AG04449 (cell line): ENCODE results near the gene RAPGEFL1.
"Not testable (repeated sequence)": the region's sequence is repeated elsewhere in the genome, so short reads cannot be mapped to it uniquely, and the experiment has no call there.

ENCODE experiments used
- CTCF ChIA-PET: fragments of 350-600 bp; formaldehyde crosslinking; extraction: SDS; loops from one replicate; lab custom pipeline; 2021; ENCODE audit warnings: antibody characterized with exemption; lab: Yijun Ruan, JAX
- POLR2A ChIA-PET: fragments of 400-600, 350-600 bp; formaldehyde crosslinking; extraction: SDS; loops from one replicate; lab custom pipeline; 2020; ENCODE audit warnings: antibody characterized with exemption, inconsistent platforms; lab: Yijun Ruan, JAX
- DNase-seq: peaks from one replicate; pipeline ENCODE4 v3.0.0-alpha.2; 2010; ENCODE audit warnings: low read depth, low spot score
- H3K4me3 ChIP-seq: 2 replicates; pipeline ENCODE4 v1.5.1; 2011; ENCODE audit warnings: low read depth, mild to moderate bottlenecking, control low read depth, low read length
- CTCF ChIP-seq: IDR thresholded peaks from one replicate; pipeline ENCODE4 v1.5.1; 2011; ENCODE audit warnings: mild to moderate bottlenecking, moderate library complexity, low read length, control low read depth, inconsistent platforms; ENCODE audit not compliant: insufficient read depth; ENCODE audit errors: missing control alignments

The RAPGEFL1 gene

GRCh38 chr17:40198576-40198975 is 21.3 kb downstream of the RAPGEFL1 start:
- no peak for DNase-seq
- ChIA-PET POLR2A (interaction anchor here (0.7 kb wide), 1 partner anchor 18 kb away, joined by 3 read pairs; no protein-coding TSS in a partner anchor), CTCF (interaction anchor here (1.0 to 9.1 kb wide), 9 partner anchors 8 to 219 kb away, joined by 3 to 290 read pairs (median 5); partner anchors contain the start of genes CDC6 and WIPF2)
- TF ChIP-seq CTCF, result no peak
- H3K4me3 ChIP-seq, result no peak overlapping the region

DNA sequence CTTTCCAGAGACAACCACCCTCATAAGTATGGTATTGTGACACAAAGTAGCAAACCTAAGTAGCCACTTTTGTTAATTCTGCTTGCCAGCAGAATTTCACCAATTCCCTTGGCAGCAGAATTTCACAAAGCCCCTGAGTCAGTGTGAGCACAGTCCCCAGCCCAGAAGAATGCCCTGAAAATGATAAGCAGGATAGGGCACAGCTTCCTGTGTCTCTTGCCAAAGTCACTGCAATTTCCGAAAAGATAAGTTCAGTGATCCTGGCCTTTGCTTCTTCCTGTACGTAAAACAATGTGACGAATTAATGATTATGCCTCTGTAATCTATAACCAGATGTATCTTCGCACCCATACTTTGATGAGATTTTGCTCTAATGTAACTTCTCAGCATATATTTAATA is 25.9 kb downstream of the RAPGEFL1 start:
- TF ChIP-seq CTCF, result no peak
- POLR2A ChIA-PET, result no interaction called here
- no peak for DNase-seq
- no peak overlapping the region for H3K4me3 ChIP-seq
- CTCF ChIA-PET, result interaction anchor here (0.9 to 9.1 kb wide), 11 partner anchors 13 to 333 kb away, joined by 4 to 290 read pairs (median 10); partner anchors contain the start of genes CDC6 and WIPF2

GRCh38 chr17:40206193-40206592 is 28.9 kb downstream of the RAPGEFL1 start:
- POLR2A ChIA-PET, result not testable (repeated sequence)

DNA sequence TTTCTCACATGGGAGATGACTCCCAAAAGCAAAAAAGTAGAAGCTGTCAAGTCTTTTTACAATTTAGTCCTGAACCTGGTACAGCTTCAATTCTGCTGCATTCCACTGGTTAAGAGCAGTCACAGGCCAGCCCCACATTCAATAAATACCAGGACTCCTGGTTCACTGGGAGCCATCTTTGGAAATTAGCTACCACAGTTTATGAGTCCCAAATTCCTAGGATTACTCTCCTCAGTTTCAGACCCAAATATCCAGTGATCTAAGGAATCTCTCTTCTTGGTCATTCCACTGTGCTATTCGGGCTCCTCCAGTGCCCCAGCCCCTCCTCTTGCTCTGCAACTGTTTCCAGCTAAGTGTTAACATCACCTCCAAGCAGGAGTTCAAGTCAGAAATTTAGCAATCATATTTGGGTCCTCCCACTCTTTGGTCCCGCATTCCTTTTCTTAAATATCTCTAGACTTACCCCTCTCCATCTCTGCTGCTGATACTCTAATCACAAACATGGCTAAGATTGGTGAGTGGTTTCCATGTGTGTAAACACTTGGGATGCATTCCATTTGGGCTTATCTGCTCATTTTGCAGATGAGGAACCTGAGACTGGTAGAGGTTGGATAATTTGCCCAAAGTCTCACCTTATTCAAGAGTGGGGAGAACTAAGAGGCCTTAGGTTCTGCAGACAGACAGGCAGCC is 32.3 kb downstream of the RAPGEFL1 start:
- POLR2A ChIA-PET, result interaction anchor here (0.7 to 1.1 kb wide), 3 partner anchors 9 to 89 kb away, joined by 3 to 10 read pairs (median 4); partner anchors contain the start of gene WIPF2
- CTCF ChIA-PET, result interaction anchor here (0.9 to 5.1 kb wide), 10 partner anchors 9 to 96 kb away, joined by 3 to 48 read pairs (median 10); partner anchors contain the start of gene WIPF2
- H3K4me3 ChIP-seq, result no peak overlapping the region

More at GRCh38 chr17:40206193-40206592, 28.9 kb downstream of the RAPGEFL1 start:
- not testable (repeated sequence) for H3K4me3 ChIP-seq, DNase-seq
- CTCF ChIA-PET, result interaction anchor here (1.4 kb wide), 1 partner anchor 84 kb away, joined by 4 read pairs; no protein-coding TSS in a partner anchor

GRCh38 chr17:40213914-40214313 is 36.6 kb downstream of the RAPGEFL1 start:
- DNase-seq, H3K4me3 ChIP-seq, POLR2A ChIA-PET: not testable (repeated sequence)
- CTCF ChIA-PET, result interaction anchor here (6.3 kb wide), 1 partner anchor 13 kb away, joined by 65 read pairs; no protein-coding TSS in a partner anchor

More for the DNA sequence above, 32.3 kb downstream of the RAPGEFL1 start:
- peak; percentile 69 for DNase-seq
- TF ChIP-seq CTCF, result no peak

DNA sequence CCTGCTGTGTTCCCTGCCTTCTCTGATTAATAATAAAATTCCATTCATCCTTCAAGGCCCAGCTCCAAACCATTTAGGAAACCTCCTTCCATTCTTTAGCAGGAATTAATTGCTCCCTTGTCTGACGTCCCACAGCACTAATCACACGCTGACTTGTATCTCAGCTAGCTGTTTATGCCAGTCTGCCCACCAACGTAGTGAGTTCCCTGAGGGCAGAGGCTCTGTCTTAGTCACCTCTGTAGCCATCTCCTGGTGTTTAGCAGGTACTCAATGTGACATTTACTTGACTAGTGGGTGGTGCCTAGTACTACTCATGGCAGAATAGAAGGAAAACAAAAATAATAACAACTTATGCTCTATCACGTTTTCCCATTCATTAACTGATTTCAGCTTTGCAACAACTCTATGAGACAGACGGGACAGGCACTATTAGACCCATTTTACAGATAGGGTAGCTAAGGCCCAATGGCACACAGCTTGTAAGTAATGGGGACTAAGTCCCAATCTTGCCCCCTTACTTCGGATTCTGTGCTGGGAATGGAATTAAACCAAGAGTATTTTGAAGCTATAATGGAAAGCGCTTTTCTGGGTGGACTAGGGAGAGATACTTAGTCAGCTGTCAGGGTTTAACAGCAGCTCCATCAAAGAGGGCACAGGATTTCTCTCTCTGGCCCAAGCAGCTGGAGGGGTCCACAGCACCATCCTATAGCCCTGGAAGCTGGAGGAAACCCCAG is 40.9 kb downstream of the RAPGEFL1 start:
- ChIA-PET POLR2A (interaction anchor here (1.4 to 1.5 kb wide), 2 partner anchors 9 to 19 kb away, joined by 5 to 10 read pairs; no protein-coding TSS in a partner anchor), CTCF (interaction anchor here (0.6 to 6.3 kb wide), 45 partner anchors 9 to 591 kb away, joined by 3 to 65 read pairs (median 4); no protein-coding TSS in a partner anchor)
- no peak overlapping the region for H3K4me3 ChIP-seq
- DNase-seq, result no peak
- no peak for TF ChIP-seq CTCF
